Measurements from ENCODE around the gene ZNF146. TPM values are rescaled to one million over a fixed set of nuclear protein-coding genes. Genes with fewer than 3 reads are reported as not detected.
"Not testable (repeated sequence)": the region's sequence is repeated elsewhere in the genome, so short reads cannot be mapped to it uniquely, and the experiment has no call there.

ZNF146 gene
- total and polyA plus RNA-seq, 2 of the 8 experiments (the other 6 are each of a cell fraction or from before 2014, with no cell fraction given), result 27.0 to 161 TPM

DNA sequence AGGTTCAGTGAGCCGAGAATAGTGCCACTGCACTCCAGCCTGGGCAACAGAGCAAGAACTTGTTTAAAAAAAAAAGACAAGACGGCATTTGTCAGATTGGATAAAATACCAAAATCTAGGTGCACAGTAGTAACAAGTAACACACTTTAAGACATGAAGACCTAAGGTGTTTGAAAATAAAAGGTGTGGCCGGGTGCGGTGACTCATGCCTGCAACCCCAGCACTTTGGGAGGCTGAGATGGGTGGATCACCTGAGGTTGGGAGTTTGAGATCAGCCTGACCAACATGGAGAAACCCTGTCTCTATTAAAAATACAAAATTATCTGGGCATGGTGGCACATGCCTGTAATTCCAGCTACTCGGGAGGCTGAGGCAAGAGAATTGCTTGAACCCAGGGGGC, 28.2 kb upstream of the ZNF146 start:
- H4K5ac ChIP-seq (ENCODE audit: insufficient read length, low read depth, low read length); H3K23ac ChIP-seq (ENCODE audit: insufficient read length); H4K20me1 ChIP-seq (replicated peaks in 1 of 2; ENCODE audit: control insufficient read depth in 1 of 2, insufficient read depth in 2 of 2, low read length in 2 of 2); H3K9me3 ChIP-seq (ENCODE audit: insufficient read depth in 2 of 2, low read depth in 1 of 2, low read length in 1 of 2); H3K27me3 ChIP-seq (replicated peaks in 1 of 4; ENCODE audit: control insufficient read depth in 3 of 4, extremely low read depth in 1 of 4, insufficient read depth in 3 of 4, low read length in 3 of 4); H3K23me2 ChIP-seq (ENCODE audit: low read depth, low read length); H2BK20ac ChIP-seq (ENCODE audit: low read length); H2BK120ac ChIP-seq (replicated peaks; ENCODE audit: low read depth, low read length); H2BK12ac ChIP-seq (ENCODE audit: low read depth, low read length); H2BK5ac ChIP-seq (ENCODE audit: low read depth, low read length); H3K56ac ChIP-seq (replicated peaks; ENCODE audit: insufficient read length, low read depth, low read length); H3K79me1 ChIP-seq (ENCODE audit: low read depth, low read length); H3K18ac ChIP-seq (ENCODE audit: extremely low read depth, low read length); H3K36me3 ChIP-seq (ENCODE audit: control insufficient read depth in 2 of 4, insufficient read depth in 4 of 4, low read length in 3 of 4); H2BK15ac ChIP-seq (ENCODE audit: low read length); H2AK5ac ChIP-seq (ENCODE audit: low read depth, low read length); DNase-seq (ENCODE audit: low read depth in 1 of 2, low spot score in 2 of 2); CTCF ChIA-PET (ENCODE audit: partially characterized antibody); H3K4me3 ChIP-seq (ENCODE audit: extremely low read depth in 1 of 4, insufficient read depth in 2 of 4, low read depth in 3 of 4, low read length in 4 of 4); H2AFZ ChIP-seq (ENCODE audit: low read length); H4K8ac ChIP-seq (ENCODE audit: extremely low read depth, insufficient read depth, low read length); FAIRE-seq; H3K4me1 ChIP-seq (replicated peaks in 1 of 4; ENCODE audit: control insufficient read depth in 3 of 4, insufficient read depth in 4 of 4, low read length in 3 of 4); H3K4ac ChIP-seq (replicated peaks; ENCODE audit: insufficient read length, low read depth, low read length); H3K79me2 ChIP-seq (ENCODE audit: control insufficient read depth in 1 of 2, insufficient read depth in 2 of 2, low read length in 2 of 2); H3K14ac ChIP-seq (ENCODE audit: insufficient read length); H3K27ac ChIP-seq (ENCODE audit: low read depth, low read length); H3K4me2 ChIP-seq (ENCODE audit: insufficient read depth in 1 of 2, low read depth in 2 of 2, low read length in 2 of 2); H4K91ac ChIP-seq (replicated peaks; ENCODE audit: insufficient read length, low read length); H3K9ac ChIP-seq (replicated peaks in 1 of 4; ENCODE audit: extremely low read depth in 1 of 4, low read depth in 3 of 4, low read length in 3 of 4): not testable (repeated sequence)
- POLR2A ChIA-PET (ENCODE audit: partially characterized antibody), result interaction anchor here (1.0 to 1.5 kb wide), 5 partner anchors 8 to 58 kb away, joined by 3 to 4 read pairs (median 3); partner anchors contain the start of gene ZNF565
- WGBS, 2 experiments (ENCODE audit: extremely low coverage in 1 of 2, insufficient coverage in 1 of 2, insufficient read length in 1 of 2, insufficient replicate concordance in 2 of 2, low coverage in 1 of 2, low lambda C conversion rate in 2 of 2, missing lambda C conversion rate in 1 of 2), result 88% methylated on average over 5 of the region's 5 CpGs; no CpG with 5 or more reads in 1 of the 2 experiments
